ENCODE measurements around the gene CDK6.

DNA sequence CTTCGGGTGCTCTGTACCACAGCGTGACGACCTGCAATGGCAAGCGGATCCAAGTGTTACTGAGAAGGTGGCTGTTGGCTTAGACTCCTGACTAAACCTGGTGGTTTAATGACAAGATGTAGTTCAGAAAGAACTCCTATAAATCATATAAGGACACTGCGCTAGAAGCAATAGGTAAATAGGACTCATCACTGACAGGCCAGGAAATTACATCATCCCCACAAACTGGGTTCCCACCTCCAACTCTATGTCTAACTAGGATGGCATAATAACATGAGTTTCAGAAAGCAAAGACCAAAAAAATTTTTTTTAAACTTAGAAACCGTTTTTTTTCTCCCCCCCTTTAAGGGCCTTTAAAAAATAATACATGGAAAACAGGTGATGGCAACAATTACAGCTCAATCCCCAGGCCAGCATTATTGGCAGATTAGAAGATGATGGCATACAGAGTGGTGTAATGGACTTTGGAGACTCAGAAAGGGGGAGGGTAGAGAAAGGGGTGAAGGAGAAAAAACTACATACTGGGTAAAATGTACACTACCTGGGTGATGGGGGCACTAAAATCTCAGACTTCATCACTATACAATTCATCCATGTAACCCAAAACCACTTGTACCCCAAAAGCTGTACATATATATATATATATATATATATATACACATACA is 164.7 kb downstream of the CDK6 start:
- TF ChIP-seq, protein P1, sequence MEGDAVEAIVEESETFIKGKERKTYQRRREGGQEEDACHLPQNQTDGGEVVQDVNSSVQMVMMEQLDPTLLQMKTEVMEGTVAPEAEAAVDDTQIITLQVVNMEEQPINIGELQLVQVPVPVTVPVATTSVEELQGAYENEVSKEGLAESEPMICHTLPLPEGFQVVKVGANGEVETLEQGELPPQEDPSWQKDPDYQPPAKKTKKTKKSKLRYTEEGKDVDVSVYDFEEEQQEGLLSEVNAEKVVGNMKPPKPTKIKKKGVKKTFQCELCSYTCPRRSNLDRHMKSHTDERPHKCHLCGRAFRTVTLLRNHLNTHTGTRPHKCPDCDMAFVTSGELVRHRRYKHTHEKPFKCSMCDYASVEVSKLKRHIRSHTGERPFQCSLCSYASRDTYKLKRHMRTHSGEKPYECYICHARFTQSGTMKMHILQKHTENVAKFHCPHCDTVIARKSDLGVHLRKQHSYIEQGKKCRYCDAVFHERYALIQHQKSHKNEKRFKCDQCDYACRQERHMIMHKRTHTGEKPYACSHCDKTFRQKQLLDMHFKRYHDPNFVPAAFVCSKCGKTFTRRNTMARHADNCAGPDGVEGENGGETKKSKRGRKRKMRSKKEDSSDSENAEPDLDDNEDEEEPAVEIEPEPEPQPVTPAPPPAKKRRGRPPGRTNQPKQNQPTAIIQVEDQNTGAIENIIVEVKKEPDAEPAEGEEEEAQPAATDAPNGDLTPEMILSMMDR (conservative IDR thresholded peaks at IDR 0.05 in 1 of 2, IDR thresholded peaks at IDR 0.05 in 1 of 2; ENCODE audit: extremely low read depth in 1 of 2, insufficient read depth in 1 of 2, low read depth in 1 of 2, low read length in 2 of 2), result no peak
- TF ChIP-seq EZH2 (IDR thresholded peaks at IDR 0.05; ENCODE audit: borderline replicate concordance, low read length), result no peak

All from mammary epithelial cell (primary cell).